HL-60 (cell line): Measurements from ENCODE around the gene AOC3.

Source experiments
- DNase-seq, 2 experiments: peaks; one replicate each; pipeline ENCODE4 v3.0.0-alpha.2; 2010 to 2020; ENCODE audit warnings: low read depth in 1 of 2, low spot score in 1 of 2
- H3K27ac ChIP-seq: fragments of 250-450 bp; sonication (Bioruptor Pico); replicated peaks from 2 replicates; pipeline ENCODE4 v1.5.1; 2020; ENCODE audit warnings: mild to moderate bottlenecking, moderate library complexity
- H3K27me3 ChIP-seq: fragments of 250-450 bp; sonication (Bioruptor Pico); 2 replicates; pipeline ENCODE4 v1.5.1; 2021; ENCODE audit warnings: mild to moderate bottlenecking, moderate library complexity; ENCODE audit not compliant: insufficient read depth, poor library complexity, severe bottlenecking
- H3K4me3 ChIP-seq: replicated peaks from 2 replicates; pipeline ENCODE4 v1.5.1; 2011; ENCODE audit warnings: mild to moderate bottlenecking, control low read depth, low read length; ENCODE audit not compliant: insufficient read depth
- GABPA ChIP-seq: IDR thresholded peaks from 2 replicates; pipeline ENCODE4 v1.6.1; 2012; ENCODE audit warnings: low read depth
- POLR2AphosphoS5 ChIP-seq: IDR thresholded peaks from 2 replicates; pipeline ENCODE4 v1.6.1; 2012; ENCODE audit warnings: low read depth
- SPI1 ChIP-seq: IDR thresholded peaks from 2 replicates; pipeline ENCODE4 v1.6.1; 2012; ENCODE audit warnings: low read depth, mild to moderate bottlenecking, borderline replicate concordance
- TF ChIP-seq, protein P1 (sequence below): IDR thresholded peaks from 2 replicates; pipeline ENCODE4 v1.6.1; 2012; ENCODE audit warnings: low read depth; ENCODE audit not compliant: insufficient replicate concordance
- TF ChIP-seq, protein P2 (sequence below): IDR thresholded peaks from one replicate; pipeline ENCODE4 v1.5.1; 2011; ENCODE audit warnings: low read length, control low read depth, inconsistent platforms; ENCODE audit not compliant: insufficient read depth

AOC3 gene

DNA sequence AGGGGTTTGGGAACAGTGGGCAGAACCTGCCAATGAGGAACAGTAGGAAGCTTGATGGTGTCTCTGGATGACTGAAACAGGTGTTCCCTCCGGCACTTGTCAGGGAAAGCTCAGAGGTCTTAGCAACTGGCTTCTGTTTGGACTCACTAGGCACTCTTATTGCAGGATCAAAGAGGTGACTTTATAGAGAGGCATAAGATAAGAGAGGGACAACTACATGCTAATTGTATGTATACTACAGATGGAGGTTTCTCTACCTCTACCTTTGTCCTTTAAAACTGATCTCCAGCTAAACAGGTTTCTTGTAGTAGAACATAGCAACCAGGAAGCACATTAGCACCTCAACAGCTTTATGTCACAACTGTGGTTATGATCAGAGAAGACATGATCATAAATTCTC, 44.8 kb upstream of the AOC3 start:
- no peak for TF ChIP-seq SPI1
- no peak for TF ChIP-seq GABPA
- TF ChIP-seq POLR2AphosphoS5 = no peak
- TF ChIP-seq, protein P1, sequence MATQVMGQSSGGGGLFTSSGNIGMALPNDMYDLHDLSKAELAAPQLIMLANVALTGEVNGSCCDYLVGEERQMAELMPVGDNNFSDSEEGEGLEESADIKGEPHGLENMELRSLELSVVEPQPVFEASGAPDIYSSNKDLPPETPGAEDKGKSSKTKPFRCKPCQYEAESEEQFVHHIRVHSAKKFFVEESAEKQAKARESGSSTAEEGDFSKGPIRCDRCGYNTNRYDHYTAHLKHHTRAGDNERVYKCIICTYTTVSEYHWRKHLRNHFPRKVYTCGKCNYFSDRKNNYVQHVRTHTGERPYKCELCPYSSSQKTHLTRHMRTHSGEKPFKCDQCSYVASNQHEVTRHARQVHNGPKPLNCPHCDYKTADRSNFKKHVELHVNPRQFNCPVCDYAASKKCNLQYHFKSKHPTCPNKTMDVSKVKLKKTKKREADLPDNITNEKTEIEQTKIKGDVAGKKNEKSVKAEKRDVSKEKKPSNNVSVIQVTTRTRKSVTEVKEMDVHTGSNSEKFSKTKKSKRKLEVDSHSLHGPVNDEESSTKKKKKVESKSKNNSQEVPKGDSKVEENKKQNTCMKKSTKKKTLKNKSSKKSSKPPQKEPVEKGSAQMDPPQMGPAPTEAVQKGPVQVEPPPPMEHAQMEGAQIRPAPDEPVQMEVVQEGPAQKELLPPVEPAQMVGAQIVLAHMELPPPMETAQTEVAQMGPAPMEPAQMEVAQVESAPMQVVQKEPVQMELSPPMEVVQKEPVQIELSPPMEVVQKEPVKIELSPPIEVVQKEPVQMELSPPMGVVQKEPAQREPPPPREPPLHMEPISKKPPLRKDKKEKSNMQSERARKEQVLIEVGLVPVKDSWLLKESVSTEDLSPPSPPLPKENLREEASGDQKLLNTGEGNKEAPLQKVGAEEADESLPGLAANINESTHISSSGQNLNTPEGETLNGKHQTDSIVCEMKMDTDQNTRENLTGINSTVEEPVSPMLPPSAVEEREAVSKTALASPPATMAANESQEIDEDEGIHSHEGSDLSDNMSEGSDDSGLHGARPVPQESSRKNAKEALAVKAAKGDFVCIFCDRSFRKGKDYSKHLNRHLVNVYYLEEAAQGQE = no peak
- TF ChIP-seq, protein P2, sequence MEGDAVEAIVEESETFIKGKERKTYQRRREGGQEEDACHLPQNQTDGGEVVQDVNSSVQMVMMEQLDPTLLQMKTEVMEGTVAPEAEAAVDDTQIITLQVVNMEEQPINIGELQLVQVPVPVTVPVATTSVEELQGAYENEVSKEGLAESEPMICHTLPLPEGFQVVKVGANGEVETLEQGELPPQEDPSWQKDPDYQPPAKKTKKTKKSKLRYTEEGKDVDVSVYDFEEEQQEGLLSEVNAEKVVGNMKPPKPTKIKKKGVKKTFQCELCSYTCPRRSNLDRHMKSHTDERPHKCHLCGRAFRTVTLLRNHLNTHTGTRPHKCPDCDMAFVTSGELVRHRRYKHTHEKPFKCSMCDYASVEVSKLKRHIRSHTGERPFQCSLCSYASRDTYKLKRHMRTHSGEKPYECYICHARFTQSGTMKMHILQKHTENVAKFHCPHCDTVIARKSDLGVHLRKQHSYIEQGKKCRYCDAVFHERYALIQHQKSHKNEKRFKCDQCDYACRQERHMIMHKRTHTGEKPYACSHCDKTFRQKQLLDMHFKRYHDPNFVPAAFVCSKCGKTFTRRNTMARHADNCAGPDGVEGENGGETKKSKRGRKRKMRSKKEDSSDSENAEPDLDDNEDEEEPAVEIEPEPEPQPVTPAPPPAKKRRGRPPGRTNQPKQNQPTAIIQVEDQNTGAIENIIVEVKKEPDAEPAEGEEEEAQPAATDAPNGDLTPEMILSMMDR = no peak
- Histone ChIP-seq H3K4me3 (no peak overlapping the region), H3K27ac (no peak overlapping the region), H3K27me3 (no peaks in the 10 kb centered on the region)
- no peak for DNase-seq

DNA sequence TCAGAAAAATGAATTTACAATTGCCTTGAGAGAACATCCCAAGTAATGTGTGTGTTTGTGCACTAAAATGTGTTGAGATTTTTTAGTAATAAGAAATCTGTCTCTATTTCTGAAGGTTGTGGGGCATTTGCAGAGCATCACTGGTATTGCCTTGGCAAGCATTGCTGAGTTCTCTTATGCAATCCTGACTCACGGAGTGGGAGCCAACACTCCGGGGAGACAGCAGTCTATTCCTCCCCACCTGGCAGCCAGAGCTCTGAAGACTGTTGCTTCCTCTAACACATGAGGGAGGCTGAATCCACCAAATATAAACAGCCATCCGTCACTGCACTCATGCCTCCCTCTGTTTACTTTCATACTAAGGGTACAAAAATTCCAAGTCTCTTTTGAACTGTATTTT, 41.7 kb upstream of the AOC3 start:
- Histone ChIP-seq H3K27ac (no peak overlapping the region), H3K27me3 (no peaks in the 10 kb centered on the region), H3K4me3 (no peak overlapping the region)
- TF ChIP-seq POLR2AphosphoS5 (no peak), GABPA (no peak), SPI1 (no peak)
- TF ChIP-seq, protein P2 = no peak
- TF ChIP-seq, protein P1 = no peak
- DNase-seq = no peak

DNA sequence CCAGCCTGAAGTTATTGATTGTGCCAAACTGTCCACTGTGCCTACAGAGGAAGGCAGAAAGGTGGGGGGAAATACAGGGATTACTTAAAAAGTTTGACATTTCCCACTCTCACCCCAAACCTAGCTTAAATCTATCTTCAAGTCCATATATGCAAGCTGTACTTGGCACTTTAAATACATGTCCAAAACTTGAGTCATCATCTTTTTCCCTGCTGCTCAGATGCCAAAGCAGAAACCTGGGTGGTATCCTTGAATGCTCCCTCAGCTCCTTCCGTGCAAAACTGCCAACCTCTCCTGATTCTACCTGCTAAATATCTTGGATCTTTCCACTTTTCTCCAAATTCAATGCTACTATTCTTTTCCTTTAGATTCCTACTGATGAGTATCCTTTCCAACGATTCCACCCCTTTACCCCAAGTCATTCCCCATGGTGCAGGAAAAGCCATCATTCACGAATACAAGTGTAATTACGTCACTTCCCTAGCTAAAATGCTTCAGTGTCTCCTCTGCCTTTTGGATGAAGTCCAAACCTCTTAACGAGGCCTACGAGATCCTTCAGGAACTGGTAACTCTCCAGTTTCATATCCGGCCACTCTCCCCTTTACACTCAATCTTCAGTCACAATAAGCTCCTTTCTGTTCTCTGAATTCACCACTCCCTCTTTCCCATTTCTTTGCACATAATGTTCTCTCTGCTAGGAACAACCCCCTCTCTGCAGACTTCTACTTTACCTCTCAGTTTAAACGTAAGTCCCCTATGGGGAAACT, 36.2 kb upstream of the AOC3 start:
- DNase-seq = no peak
- Histone ChIP-seq H3K4me3 (no peak overlapping the region), H3K27ac (no peak overlapping the region), H3K27me3 (no peaks in the 10 kb centered on the region)
- TF ChIP-seq, protein P2 = no peak
- TF ChIP-seq, protein P1 = no peak
- no peak for TF ChIP-seq POLR2AphosphoS5
- TF ChIP-seq GABPA = no peak
- no peak for TF ChIP-seq SPI1
